HG03097 (cell line): ENCODE results near the gene ASAP2.

Source experiments
- ATAC-seq: cut with Tn5 transposase; IDR thresholded peaks from one replicate; pipeline ENCODE4 v1.9.1; 2021; ENCODE audit not compliant: unreplicated experiment, low FRiP score

The ASAP2 gene

DNA sequence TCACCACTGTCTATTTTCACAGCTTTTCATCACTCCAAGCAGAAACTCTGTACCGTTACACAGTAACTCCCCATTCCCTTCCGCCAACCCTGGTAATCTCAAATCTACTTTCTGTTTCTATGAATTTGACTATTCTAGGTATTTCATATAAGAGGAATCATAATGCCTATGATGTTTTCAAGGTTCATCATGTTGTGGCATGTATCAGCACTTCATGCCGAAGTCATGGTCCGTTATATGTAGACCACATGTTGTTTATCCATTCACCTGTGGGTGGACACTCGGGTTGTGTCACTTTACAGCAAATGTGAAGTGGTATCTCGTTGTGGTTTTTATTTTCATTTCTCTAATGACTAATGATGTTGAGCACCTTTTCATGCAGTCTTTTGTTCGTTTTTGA, 238.5 kb downstream of the ASAP2 start:
- ATAC-seq = no peak

DNA sequence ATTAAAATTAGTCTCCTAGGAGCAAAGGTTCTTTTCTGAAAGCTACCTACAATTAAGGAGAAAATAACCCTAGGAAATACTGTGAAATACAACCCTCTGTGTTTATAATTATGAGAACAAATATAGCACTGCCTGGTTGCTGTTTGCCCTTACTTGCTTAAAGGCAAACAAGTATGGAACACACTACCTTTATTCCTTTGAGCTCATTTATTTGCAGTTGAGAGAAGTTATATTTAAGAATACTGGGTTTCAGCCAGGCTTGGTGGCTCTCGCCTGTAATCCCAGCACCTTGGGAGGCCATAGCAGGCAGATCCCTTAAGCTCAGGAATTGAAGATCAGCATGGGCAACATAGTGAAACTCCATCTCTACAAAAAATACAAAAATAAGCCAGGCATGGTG, 244.6 kb downstream of the ASAP2 start:
- no peak for ATAC-seq
